Pancreas (tissue), 10 donors: Measurements from ENCODE around the gene SLC6A19. TPM values are rescaled to one million over a fixed set of nuclear protein-coding genes. Genes with fewer than 3 reads are reported as not detected.

ENCODE experiments used
- ATAC-seq, 4 donors: fragments of 200-7000 bp; cut with Tn5 transposase; one replicate each; pipeline versions ENCODE4 v1.8.0 to v1.9.1; 2020; ENCODE audit warnings: mild to moderate bottlenecking in 4 of 4, moderate library complexity in 4 of 4
- DNase-seq, 6 donors: peaks; one replicate each; pipeline ENCODE4 v3.0.0-alpha.2; 2020
- FAIRE-seq: peaks from 2 replicates; lab custom pipeline; 2012; peaks lifted over from hg19 to GRCh38; lab: Jason Lieb, UNC
- H3K27ac ChIP-seq, 4 donors: fragments of 200-600 bp; sonication (generic); 1 replicate in 3 of 4; 2 replicates in 1 of 4; pipeline versions ENCODE4 v1.5.0 to v1.8.0; 2020
- H3K27me3 ChIP-seq, 4 donors: fragments of 200-600 bp; one replicate each; pipeline ENCODE4 v1.8.0; 2021
- H3K36me3 ChIP-seq, 3 donors: fragments of 200-600 bp; sonication (generic) in 1 of 3; one replicate each; pipeline versions ENCODE4 v1.5.0 to v1.8.0; 2020 to 2021
- H3K4me1 ChIP-seq, 3 donors: fragments of 200-600 bp; one replicate each; pipeline ENCODE4 v1.8.0; 2021
- H3K4me3 ChIP-seq, 4 donors: fragments of 200-600 bp; sonication (generic) in 2 of 4; one replicate each; pipeline versions ENCODE4 v1.5.0 to v1.8.0; 2020 to 2021
- H3K9me3 ChIP-seq, 4 donors: fragments of 200-600 bp; one replicate each; pipeline ENCODE4 v1.8.0; 2021
- WGBS, 2 donors: extraction: QIAGEN DNeasy Blood & Tissue Kit; methylation state at CpG; one replicate each; pipeline ENCODE4 v1.1.7; 2013; 5-methylcytosine and 5-hydroxymethylcytosine counted together
- intact Hi-C, 3 donors: fragments of 100-400 bp; cut with DNase I; formaldehyde crosslinking; loops; one replicate each; pipeline versions ENCODE4 v1.11.1 to v1.14.2; 2022
- polyA plus RNA-seq, 2 donors: library from polyadenylated mRNA; stranded (reverse); fragments of 200-250 nt; gene quantifications; one replicate each; pipeline ENCODE4 v1.2.3, GENCODE V29; 2013
- total RNA-seq, 6 donors: library from RNA; stranded (reverse); fragmentation: NEBNext Ultra II Directional in 4 of 6; extraction: Animal tissue kit (Norgen Biotek cat#: 25700) in 4 of 6; gene quantifications; one replicate each; pipeline versions ENCODE4 v1.2.1 to v1.2.4, GENCODE V29; 2021 to 2023
- TF ChIP-seq, protein P1 (sequence below), 4 donors: fragments of 200-600 bp; sonication (generic) in 3 of 4; IDR thresholded peaks; one replicate each; pipeline versions ENCODE4 v1.5.0 to v1.8.0; 2021; ENCODE audit warnings: antibody characterized with exemption in 4 of 4
- donor health status: healthy with polysubstance abuse.
- donor health status: DM: no; HTN: no; CAD: no; lungs with moderate emphysema.
- donor health status: DM: no; HTN: no; CAD: no.
- donor health status: control.
- donor health status: control.
- donor health status: Bipolar disorder and iron deficiency.
- donor health status: DM: yes; HTN: yes; CAD: no.
- donor health status: DM: no; HTN: no; CAD: no.
- donor health status: DM: no; HTN: no; CAD: no.
- donor health status: DM: yes; HTN: yes; CAD: no.

Gene SLC6A19
- total and polyA plus RNA-seq, 8 donors = 0.08 to 3.9 (median 0.29) TPM

- intact Hi-C loops = loop anchor here in 1 of 3 donors (10.0 kb wide), 1 partner anchor 483 kb away; no protein-coding TSS in a partner anchor
- 89 to 92% methylated on average over 20 of the region's 20 CpGs for WGBS, 2 donors
- FAIRE-seq = no peak
Measured at GRCh38 chr5:1172007-1172581, 29.3 kb upstream of the SLC6A19 start.

DNA sequence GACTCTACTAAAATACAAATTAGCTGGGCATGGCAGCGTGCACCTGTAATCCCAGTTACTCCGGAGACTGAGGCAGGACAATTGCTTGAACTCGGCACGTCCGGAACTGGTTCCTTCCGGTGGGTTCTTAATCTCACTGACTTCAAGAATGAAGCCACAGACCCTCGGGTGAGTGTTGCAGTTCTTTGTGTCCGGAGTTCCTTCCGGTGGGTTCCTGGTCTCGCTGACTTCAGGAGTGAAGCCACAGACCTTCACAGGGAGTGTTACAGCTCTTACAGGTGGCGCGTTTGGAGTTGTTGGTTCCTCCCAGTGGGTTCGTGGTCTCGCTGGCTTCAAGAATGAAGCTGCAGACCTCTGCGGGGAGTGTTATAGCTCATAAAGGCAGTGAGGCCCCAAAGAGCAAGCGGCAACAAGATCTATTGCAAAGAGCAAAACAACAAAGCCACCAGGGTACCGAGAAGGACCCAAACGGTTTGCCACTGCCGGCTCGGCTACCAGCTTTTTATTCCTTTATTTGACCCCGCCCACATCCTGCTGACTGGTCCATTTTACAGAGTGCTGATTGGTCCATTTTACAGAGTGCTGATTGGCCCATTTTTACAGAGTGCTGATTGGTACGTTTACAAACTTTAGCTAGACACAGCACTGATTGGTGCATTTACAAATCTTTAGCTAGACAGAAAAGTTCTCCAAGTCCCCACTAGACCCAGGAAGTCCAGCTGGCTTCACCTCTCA lies 28.6 kb upstream of the SLC6A19 start:
- H3K4me3 ChIP-seq = no peak overlapping the region
- WGBS, 2 donors = 91 to 93% methylated on average over 22 of the region's 22 CpGs
- no peaks in the 10 kb centered on the region for H3K27me3 ChIP-seq
- TF ChIP-seq, protein P1, sequence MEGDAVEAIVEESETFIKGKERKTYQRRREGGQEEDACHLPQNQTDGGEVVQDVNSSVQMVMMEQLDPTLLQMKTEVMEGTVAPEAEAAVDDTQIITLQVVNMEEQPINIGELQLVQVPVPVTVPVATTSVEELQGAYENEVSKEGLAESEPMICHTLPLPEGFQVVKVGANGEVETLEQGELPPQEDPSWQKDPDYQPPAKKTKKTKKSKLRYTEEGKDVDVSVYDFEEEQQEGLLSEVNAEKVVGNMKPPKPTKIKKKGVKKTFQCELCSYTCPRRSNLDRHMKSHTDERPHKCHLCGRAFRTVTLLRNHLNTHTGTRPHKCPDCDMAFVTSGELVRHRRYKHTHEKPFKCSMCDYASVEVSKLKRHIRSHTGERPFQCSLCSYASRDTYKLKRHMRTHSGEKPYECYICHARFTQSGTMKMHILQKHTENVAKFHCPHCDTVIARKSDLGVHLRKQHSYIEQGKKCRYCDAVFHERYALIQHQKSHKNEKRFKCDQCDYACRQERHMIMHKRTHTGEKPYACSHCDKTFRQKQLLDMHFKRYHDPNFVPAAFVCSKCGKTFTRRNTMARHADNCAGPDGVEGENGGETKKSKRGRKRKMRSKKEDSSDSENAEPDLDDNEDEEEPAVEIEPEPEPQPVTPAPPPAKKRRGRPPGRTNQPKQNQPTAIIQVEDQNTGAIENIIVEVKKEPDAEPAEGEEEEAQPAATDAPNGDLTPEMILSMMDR (IDR thresholded peaks at IDR 0.05) = no peak
- ATAC-seq = no peak
- no peaks in the 10 kb centered on the region for H3K9me3 ChIP-seq
- no peak for FAIRE-seq
- H3K27ac ChIP-seq = no peak overlapping the region
- H3K36me3 ChIP-seq = no peaks in the 10 kb centered on the region
- DNase-seq = peak in 1 of 6 donors; percentile 8
- intact Hi-C loops = loop anchor here in 1 of 3 donors (10.0 kb wide), 1 partner anchor 482 kb away; no protein-coding TSS in a partner anchor
- H3K4me1 ChIP-seq = peaks cover 0 to 6% (median 2%) of the 10 kb centered on the region in 3 donors

More at GRCh38 chr5:1172007-1172581, 29.3 kb upstream of the SLC6A19 start:
- no peaks in the 10 kb centered on the region for H3K9me3 ChIP-seq
- peaks cover 0 to 8% (median 4%) of the 10 kb centered on the region in 3 donors for H3K4me1 ChIP-seq
- DNase-seq = peak in 2 of 6 donors; percentile 10 to 71
- H3K27me3 ChIP-seq = no peaks in the 10 kb centered on the region
- no peaks in the 10 kb centered on the region for H3K36me3 ChIP-seq
- ATAC-seq = no peak
- H3K27ac ChIP-seq = no peak overlapping the region
- TF ChIP-seq, protein P1 (IDR thresholded peaks at IDR 0.05) = no peak
- H3K4me3 ChIP-seq = no peak overlapping the region

DNA sequence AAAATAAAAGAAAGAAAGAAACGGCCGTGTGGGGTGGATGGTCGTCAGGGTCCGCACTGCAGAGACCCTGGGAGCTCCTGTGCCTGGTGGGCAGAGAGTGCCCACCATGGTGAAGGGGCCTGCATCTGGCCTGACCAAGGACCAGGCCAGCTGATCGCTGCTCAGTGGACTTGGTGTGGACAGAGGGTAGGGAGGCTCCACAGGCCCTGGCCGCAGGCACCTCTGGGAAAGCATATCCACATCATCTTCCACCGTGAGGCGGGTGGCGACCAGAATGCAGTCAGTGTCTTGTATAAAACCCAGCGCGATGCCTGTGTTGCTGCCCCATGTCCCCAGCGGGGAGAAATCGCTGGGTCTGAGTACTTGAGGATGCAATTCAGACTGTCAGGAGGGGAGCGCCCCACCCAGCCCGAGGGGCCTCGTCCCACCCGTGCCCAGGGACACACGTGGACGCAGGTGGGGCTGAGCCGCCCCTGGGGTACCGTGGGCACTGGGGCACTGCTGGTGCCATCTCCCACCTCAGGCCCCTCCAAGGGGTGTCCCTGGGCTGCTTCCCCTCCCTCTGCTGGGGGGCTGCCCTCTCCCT lies 27.8 kb upstream of the SLC6A19 start:
- no peak overlapping the region for H3K4me3 ChIP-seq
- H3K9me3 ChIP-seq = no peaks in the 10 kb centered on the region
- no peak for FAIRE-seq
- 85 to 90% methylated on average over 17 to 21 of the region's 21 CpGs for WGBS, 2 donors
- TF ChIP-seq, protein P1 (IDR thresholded peaks at IDR 0.05) = no peak
- no peaks in the 10 kb centered on the region for H3K36me3 ChIP-seq
- peak in 2 of 6 donors; percentile 11 to 66 for DNase-seq
- H3K27ac ChIP-seq = no peak overlapping the region
- ATAC-seq = no peak
- no peaks in the 10 kb centered on the region for H3K27me3 ChIP-seq
- intact Hi-C loops = loop anchor here in 1 of 3 donors (10.0 kb wide), 1 partner anchor 481 kb away; no protein-coding TSS in a partner anchor
- no peaks in the 10 kb centered on the region for H3K4me1 ChIP-seq

DNA sequence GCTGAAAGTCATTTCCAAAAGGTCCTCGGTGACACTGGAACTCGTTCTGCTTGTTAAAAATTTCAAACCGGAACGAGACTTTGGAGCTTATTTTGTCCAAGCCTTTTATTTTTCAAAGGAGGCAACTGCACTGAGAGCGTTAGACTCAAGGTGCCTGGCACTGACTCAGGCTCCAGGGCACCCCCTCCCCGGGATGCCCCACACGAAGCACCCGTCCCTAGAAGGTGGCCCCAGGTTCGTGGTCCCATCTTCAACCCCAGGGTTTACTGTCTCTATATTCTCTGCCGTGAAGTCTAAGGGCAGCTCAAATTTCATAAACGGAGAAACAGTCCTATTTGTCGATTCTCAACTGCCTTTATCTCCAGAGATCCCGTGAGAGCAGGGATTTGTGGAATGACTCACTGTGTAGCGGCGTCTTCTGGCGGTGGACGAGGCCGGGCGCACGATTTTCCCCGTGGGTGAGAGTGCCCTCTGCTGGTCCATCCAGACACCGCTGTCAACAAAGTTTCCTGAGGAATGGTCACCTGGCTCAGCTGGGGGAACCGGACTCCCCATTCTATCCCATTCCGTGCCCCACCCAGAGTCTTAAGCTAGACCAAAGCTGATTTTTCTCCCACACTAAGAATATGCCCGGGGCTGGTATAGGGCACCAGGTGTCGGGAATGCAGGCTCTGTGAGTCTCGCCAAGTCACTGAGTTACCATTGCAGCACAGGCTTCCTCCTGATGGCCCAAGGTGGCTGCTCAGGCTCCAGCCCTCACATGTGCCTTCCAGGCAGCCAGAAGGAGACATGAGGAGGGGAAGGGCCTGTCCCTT lies 27.1 kb upstream of the SLC6A19 start:
- Histone ChIP-seq H3K27me3 (no peaks in the 10 kb centered on the region), H3K36me3 (no peaks in the 10 kb centered on the region), H3K9me3 (no peaks in the 10 kb centered on the region), H3K27ac (no peak overlapping the region), H3K4me1 (no peaks in the 10 kb centered on the region), H3K4me3 (no peak overlapping the region)
- TF ChIP-seq, protein P1 (IDR thresholded peaks at IDR 0.05) = peak; percentile 33 to 65 (median 60)
- no peak for FAIRE-seq
- intact Hi-C loops = loop anchor here in 1 of 3 donors (10.0 kb wide), 1 partner anchor 480 kb away; no protein-coding TSS in a partner anchor
- 45 to 54% methylated on average over 26 to 27 of the region's 27 CpGs for WGBS, 2 donors
- peak; percentile 44 to 86 (median 73) for DNase-seq
- ATAC-seq = peak; percentile 66 to 95 (median 90)
